Keratinocyte (primary cell): ENCODE measurements around the gene PLD4. TPM values are rescaled to one million over a fixed set of nuclear protein-coding genes. Genes with fewer than 3 reads are reported as not detected.
A peak's percentile ranks its signal among the peaks of the same experiment; 100 is the strongest.
"Not testable (repeated sequence)": the region's sequence is repeated elsewhere in the genome, so short reads cannot be mapped to it uniquely, and the experiment has no call there.

Experiments
- DNase-seq: peaks from one replicate; pipeline ENCODE4 v3.0.0-alpha.2; 2011; ENCODE audit warnings: low read depth, missing footprints, low spot score
- FAIRE-seq: peaks from 2 replicates; lab custom pipeline; 2011; peaks lifted over from hg19 to GRCh38; lab: Jason Lieb, UNC
- H2AFZ ChIP-seq: 2 replicates; pipeline ENCODE4 v1.6.0; 2012; ENCODE audit warnings: low read length, control low read depth, inconsistent platforms; ENCODE audit not compliant: control insufficient read depth
- H3K27ac ChIP-seq: 2 replicates; pipeline ENCODE4 v1.5.1; 2011; ENCODE audit warnings: low read length; ENCODE audit not compliant: control insufficient read depth, insufficient read depth
- H3K27me3 ChIP-seq: 3 replicates; pipeline ENCODE4 v1.6.0; 2011; ENCODE audit warnings: low read length; ENCODE audit not compliant: control insufficient read depth, insufficient read depth; ENCODE audit errors: extremely low read depth
- H3K36me3 ChIP-seq, 2 experiments: 2 replicates in 1 of 2; 3 replicates in 1 of 2; pipeline ENCODE4 v1.5.1; 2011; ENCODE audit warnings: low read length in 2 of 2, mild to moderate bottlenecking in 1 of 2; ENCODE audit not compliant: control insufficient read depth in 2 of 2, insufficient read depth in 2 of 2; ENCODE audit errors: extremely low read depth in 1 of 2
- H3K4me1 ChIP-seq: 3 replicates; pipeline ENCODE4 v1.5.1; 2011; ENCODE audit warnings: low read length; ENCODE audit not compliant: control insufficient read depth, insufficient read depth; ENCODE audit errors: extremely low read depth
- H3K4me2 ChIP-seq: 3 replicates; pipeline ENCODE4 v1.6.0; 2011; ENCODE audit warnings: low read depth, low read length; ENCODE audit not compliant: control insufficient read depth, insufficient read depth; ENCODE audit errors: extremely low read depth
- H3K4me3 ChIP-seq, 3 experiments: fragments of 200-600 bp in 1 of 3; sonication (generic) in 1 of 3; 2 replicates in 2 of 3; 3 replicates in 1 of 3; pipeline ENCODE4 v1.5.1; 2011 to 2016; ENCODE audit warnings: low read length in 3 of 3, mild to moderate bottlenecking in 3 of 3, control low read depth in 2 of 3, inconsistent platforms in 1 of 3, low read depth in 1 of 3, mixed read lengths in 1 of 3, mixed run types in 1 of 3, moderate library complexity in 1 of 3; ENCODE audit not compliant: control insufficient read depth in 2 of 3, insufficient read depth in 2 of 3; ENCODE audit errors: extremely low read depth in 1 of 3
- H3K79me2 ChIP-seq: 2 replicates; pipeline ENCODE4 v1.6.0; 2012; ENCODE audit warnings: low read length; ENCODE audit not compliant: control insufficient read depth, insufficient read depth
- H3K9ac ChIP-seq: 3 replicates; pipeline ENCODE4 v1.6.0; 2011; ENCODE audit warnings: low read length; ENCODE audit not compliant: control insufficient read depth, insufficient read depth; ENCODE audit errors: extremely low read depth
- H3K9me1 ChIP-seq: 3 replicates; pipeline ENCODE4 v1.6.0; 2011; ENCODE audit warnings: low read length; ENCODE audit not compliant: control insufficient read depth, insufficient read depth; ENCODE audit errors: extremely low read depth
- H3K9me3 ChIP-seq: 2 replicates; pipeline ENCODE4 v1.5.1; 2012; ENCODE audit warnings: low read depth, low read length; ENCODE audit not compliant: control insufficient read depth
- H4K20me1 ChIP-seq: 3 replicates; pipeline ENCODE4 v1.6.0; 2011; ENCODE audit warnings: low read length; ENCODE audit not compliant: control insufficient read depth, insufficient read depth; ENCODE audit errors: extremely low read depth
- EZH2 ChIP-seq: IDR thresholded peaks from one replicate; pipeline ENCODE4 v1.6.1; 2012; ENCODE audit warnings: inconsistent platforms, mild to moderate bottlenecking, low read length, moderate library complexity
- dilution Hi-C: fragments of 300-500 bp; cut with MboI; formaldehyde crosslinking; loops from one replicate; pipeline ENCODE4 v1.7.0; 2020; ENCODE audit warnings: low sequenced_read_pairs; ENCODE audit not compliant: extremely low pct_ligation_motif_present
- polyA plus RNA-seq, 5 experiments: library from polyadenylated mRNA; depleted of rRNA in 3 of 5; stranded (reverse) in 3 of 5; stranded (forward) in 1 of 5; unstranded in 1 of 5; fragments of >200 nt; gene quantifications; 1 replicate in 1 of 5; 2 replicates in 3 of 5; 3 replicates in 1 of 5; pipeline versions ENCODE4 v1.2.1 to v1.2.3, GENCODE V29; 2011 to 2012; ENCODE audit warnings: missing spikeins in 2 of 5, low read depth in 1 of 5, low replicate concordance in 1 of 5
- TF ChIP-seq, protein P1 (sequence below), 3 experiments: IDR thresholded peaks in 1 of 3; conservative IDR thresholded peaks in 1 of 3; optimal IDR thresholded peaks in 1 of 3; 2 replicates in 2 of 3; 3 replicates in 1 of 3; pipeline versions ENCODE3 to v1.5.1; 2011; ENCODE audit warnings: low read length in 3 of 3, mild to moderate bottlenecking in 3 of 3, moderate library complexity in 2 of 3, control low read depth in 1 of 3, inconsistent platforms in 1 of 3; ENCODE audit not compliant: insufficient read depth in 2 of 3; ENCODE audit errors: extremely low read depth in 1 of 3

The PLD4 gene
- polyA plus RNA-seq, 1 donor (not counting 4 experiments of a cell fraction or from before 2014, with no cell fraction given): not detected

DNA sequence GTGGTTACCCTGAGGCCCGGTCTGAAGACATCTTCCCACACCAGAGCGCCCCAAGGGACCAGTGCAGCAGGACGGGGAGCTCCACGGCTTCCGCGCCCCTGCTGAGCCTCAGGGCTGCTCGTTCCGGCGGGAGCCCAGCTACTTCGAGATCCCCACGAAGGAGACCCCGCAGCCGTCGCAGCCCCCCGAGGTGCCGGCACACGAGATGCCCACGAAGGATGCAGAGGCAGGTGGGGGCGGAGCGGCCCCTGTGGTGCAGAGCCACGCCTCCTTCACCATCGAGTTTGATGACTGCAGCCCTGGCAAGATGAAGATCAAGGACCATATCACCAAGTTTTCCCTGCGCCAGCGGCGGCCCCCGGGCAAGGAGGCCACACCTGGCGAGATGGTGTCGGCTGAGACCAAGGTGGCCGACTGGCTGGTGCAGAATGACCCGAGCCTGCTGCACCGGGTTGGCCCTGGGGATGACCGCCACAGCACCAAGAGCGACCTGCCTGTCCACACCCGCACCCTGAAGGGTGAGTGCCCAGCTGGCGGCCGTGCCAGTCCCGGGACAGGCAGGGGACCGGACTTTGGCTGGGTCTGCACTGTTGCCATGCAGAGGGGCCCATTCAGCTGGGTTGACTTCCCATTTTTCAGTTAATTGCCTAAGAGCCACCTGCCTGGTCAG is 41.6 kb upstream of the PLD4 start:
- Histone ChIP-seq H3K27me3 (no peaks in the 10 kb centered on the region), H3K4me3 (no peak overlapping the region), H3K4me2 (no peak overlapping the region), H3K27ac (peak overlapping the region; percentile 20), H3K4me1 (peaks cover 6% of the 10 kb centered on the region), H2AFZ (no peak overlapping the region), H3K79me2 (peaks cover 10% of the 10 kb centered on the region), H3K36me3 (peaks cover 31 to 36% of the 10 kb centered on the region in 2 experiments), H3K9ac (no peak overlapping the region), H3K9me1 (no peaks in the 10 kb centered on the region), H3K9me3 (no peaks in the 10 kb centered on the region), H4K20me1 (peaks cover 4% of the 10 kb centered on the region)
- no peak for TF ChIP-seq EZH2
- TF ChIP-seq, protein P1, sequence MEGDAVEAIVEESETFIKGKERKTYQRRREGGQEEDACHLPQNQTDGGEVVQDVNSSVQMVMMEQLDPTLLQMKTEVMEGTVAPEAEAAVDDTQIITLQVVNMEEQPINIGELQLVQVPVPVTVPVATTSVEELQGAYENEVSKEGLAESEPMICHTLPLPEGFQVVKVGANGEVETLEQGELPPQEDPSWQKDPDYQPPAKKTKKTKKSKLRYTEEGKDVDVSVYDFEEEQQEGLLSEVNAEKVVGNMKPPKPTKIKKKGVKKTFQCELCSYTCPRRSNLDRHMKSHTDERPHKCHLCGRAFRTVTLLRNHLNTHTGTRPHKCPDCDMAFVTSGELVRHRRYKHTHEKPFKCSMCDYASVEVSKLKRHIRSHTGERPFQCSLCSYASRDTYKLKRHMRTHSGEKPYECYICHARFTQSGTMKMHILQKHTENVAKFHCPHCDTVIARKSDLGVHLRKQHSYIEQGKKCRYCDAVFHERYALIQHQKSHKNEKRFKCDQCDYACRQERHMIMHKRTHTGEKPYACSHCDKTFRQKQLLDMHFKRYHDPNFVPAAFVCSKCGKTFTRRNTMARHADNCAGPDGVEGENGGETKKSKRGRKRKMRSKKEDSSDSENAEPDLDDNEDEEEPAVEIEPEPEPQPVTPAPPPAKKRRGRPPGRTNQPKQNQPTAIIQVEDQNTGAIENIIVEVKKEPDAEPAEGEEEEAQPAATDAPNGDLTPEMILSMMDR (optimal IDR thresholded peaks at IDR 0.05 in 1 of 3, IDR thresholded peaks at IDR 0.05 in 1 of 3, conservative IDR thresholded peaks at IDR 0.05 in 1 of 3; ENCODE audit: extremely low read depth in 1 of 3, insufficient read depth in 2 of 3, low read length in 3 of 3): no peak
- DNase-seq: no peak
- no peak for FAIRE-seq
- dilution Hi-C loops: no loop called here

DNA sequence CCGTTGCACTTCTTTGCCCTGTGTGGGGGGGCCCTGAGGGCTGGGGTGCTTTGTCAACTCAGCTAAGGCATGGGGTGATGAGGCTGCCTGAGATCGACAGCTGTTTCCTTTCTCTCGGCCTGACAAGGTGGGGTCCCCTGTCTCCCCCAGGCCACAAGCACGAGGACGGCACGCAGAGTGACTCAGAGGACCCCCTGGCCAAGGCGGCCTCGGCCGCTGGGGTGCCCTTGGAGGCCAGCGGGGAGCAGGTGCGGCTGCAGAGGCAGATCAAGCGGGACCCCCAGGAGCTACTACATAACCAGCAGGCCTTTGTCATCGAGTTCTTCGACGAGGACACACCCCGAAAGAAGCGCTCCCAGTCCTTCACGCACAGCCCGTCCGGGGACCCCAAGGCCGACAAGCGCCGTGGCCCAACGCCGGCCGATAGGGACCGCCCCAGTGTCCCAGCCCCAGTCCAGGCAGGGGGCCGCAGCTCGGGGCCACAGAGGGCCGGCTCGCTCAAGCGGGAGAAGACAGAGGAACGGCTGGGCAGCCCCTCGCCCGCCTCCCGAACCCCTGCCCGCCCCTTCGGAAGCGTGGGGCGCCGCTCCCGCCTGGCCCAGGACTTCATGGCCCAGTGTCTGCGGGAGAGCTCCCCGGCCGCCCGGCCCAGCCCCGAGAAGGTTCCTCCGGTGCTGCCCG is 40.9 kb upstream of the PLD4 start:
- Histone ChIP-seq H3K36me3 (peaks cover 26 to 38% of the 10 kb centered on the region in 2 experiments), H3K79me2 (peaks cover 10% of the 10 kb centered on the region), H4K20me1 (peaks cover 4% of the 10 kb centered on the region), H3K9me1 (no peaks in the 10 kb centered on the region), H3K27me3 (no peaks in the 10 kb centered on the region), H3K9me3 (no peaks in the 10 kb centered on the region), H3K9ac (no peak overlapping the region), H3K27ac (no peak overlapping the region), H3K4me3 (no peak overlapping the region), H2AFZ (no peak overlapping the region), H3K4me2 (no peak overlapping the region), H3K4me1 (peaks cover 6% of the 10 kb centered on the region)
- TF ChIP-seq, protein P1 (optimal IDR thresholded peaks at IDR 0.05 in 1 of 3, IDR thresholded peaks at IDR 0.05 in 1 of 3, conservative IDR thresholded peaks at IDR 0.05 in 1 of 3; ENCODE audit: extremely low read depth in 1 of 3, insufficient read depth in 2 of 3, low read length in 3 of 3): no peak
- no peak for TF ChIP-seq EZH2
- no peak for FAIRE-seq
- DNase-seq: no peak
- dilution Hi-C loops: no loop called here

DNA sequence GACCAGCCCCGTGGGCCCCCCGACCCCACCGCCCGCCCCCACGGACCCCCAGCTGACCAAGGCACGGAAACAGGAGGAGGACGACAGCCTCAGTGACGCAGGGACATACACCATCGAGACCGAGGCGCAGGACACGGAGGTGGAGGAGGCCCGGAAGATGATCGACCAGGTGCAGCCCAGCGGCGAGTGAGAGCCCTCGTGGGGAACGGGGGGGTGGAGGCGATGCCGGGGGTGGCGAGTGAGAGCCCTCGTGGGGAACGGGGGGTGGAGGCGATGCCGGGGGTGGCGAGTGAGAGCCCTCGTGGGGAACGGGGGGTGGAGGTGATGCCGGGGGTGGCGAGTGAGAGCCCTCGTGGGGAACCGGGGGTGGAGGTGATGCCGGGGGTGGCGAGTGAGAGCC is 40.3 kb upstream of the PLD4 start:
- H3K9ac ChIP-seq, H3K27ac ChIP-seq, H4K20me1 ChIP-seq, dilution Hi-C loops, H2AFZ ChIP-seq, H3K4me2 ChIP-seq, DNase-seq, H3K9me3 ChIP-seq, H3K4me3 ChIP-seq, H3K4me1 ChIP-seq, H3K27me3 ChIP-seq, H3K9me1 ChIP-seq, H3K79me2 ChIP-seq, FAIRE-seq: not testable (repeated sequence)
- H3K36me3 ChIP-seq: peaks cover 25 to 40% of the 10 kb centered on the region in 2 experiments
